K562 (cell line): ENCODE measurements around the gene NTSR1. TPM values are rescaled to one million over a fixed set of nuclear protein-coding genes. Genes with fewer than 3 reads are reported as not detected.

Experiments used
- E4F1 ChIP-seq: fragments of 250-450 bp; sonication (Bioruptor Pico); IDR thresholded peaks from 2 replicates; pipeline ENCODE4 v1.5.0; 2021; ENCODE audit warnings: mild to moderate bottlenecking, borderline replicate concordance
- GATAD2A ChIP-seq: fragments of 450-650 bp; IDR thresholded peaks from 2 replicates; pipeline ENCODE4 v1.6.1; 2017
- PHF21A ChIP-seq: fragments of 450-650 bp; IDR thresholded peaks from 2 replicates; pipeline ENCODE4 v1.6.1; 2017; ENCODE audit warnings: low read depth, borderline replicate concordance
- SREBF2 ChIP-seq: sonication (generic); formaldehyde crosslinking; IDR thresholded peaks from 2 replicates; pipeline ENCODE4 v1.4.0; 2020; ENCODE audit warnings: mild to moderate bottlenecking, missing genetic modification reagents
- STAT6 ChIP-seq: sonication (generic); formaldehyde crosslinking; IDR thresholded peaks from 2 replicates; pipeline ENCODE4 v1.8.1; 2023; ENCODE audit warnings: mild to moderate bottlenecking, missing genetic modification reagents
- THAP7 ChIP-seq: fragments of 250-450 bp; sonication (Bioruptor Pico); IDR thresholded peaks from 2 replicates; pipeline ENCODE4 v1.5.0; 2021
- ZNF124 ChIP-seq: sonication (generic); formaldehyde crosslinking; IDR thresholded peaks from 2 replicates; pipeline ENCODE4 v1.8.1; 2022; ENCODE audit warnings: missing genetic modification reagents
- ZNF318 ChIP-seq, 2 experiments: fragments of 450-650 bp; IDR thresholded peaks; 2 replicates each; pipeline ENCODE4 v1.6.1; 2016; ENCODE audit warnings: mild to moderate bottlenecking in 2 of 2, borderline replicate concordance in 1 of 2, low read depth in 1 of 2, moderate library complexity in 1 of 2
- ZNF639 ChIP-seq, 2 experiments: fragments of 200-800 bp in 1 of 2; sonication (Bioruptor generic) in 1 of 2; sonication (generic) in 1 of 2; formaldehyde crosslinking in 1 of 2; IDR thresholded peaks in 1 of 2; conservative IDR thresholded peaks in 1 of 2; 2 replicates each; pipeline versions ENCODE4 v1.5.0 to v1.6.1; 2016 to 2020; ENCODE audit warnings: missing compliant biosample characterization in 1 of 2, missing genetic modification characterization in 1 of 2, missing genetic modification reagents in 1 of 2
- polyA plus RNA-seq, 8 experiments: library from polyadenylated mRNA; depleted of rRNA in 4 of 8; stranded (reverse) in 5 of 8; unstranded in 3 of 8; fragments of >200 nt; fragmentation: Nextera tagmentation in 2 of 8; fragmentation: Illumina TruSeq in 1 of 8; extraction: Ambion mirVana in 2 of 8; extraction: Trizol in 1 of 8; gene quantifications; 2 replicates each; pipeline versions ENCODE4 v1.2.1 to v1.2.3, GENCODE V29; 2011 to 2014; ENCODE audit warnings: inconsistent platforms in 1 of 8, missing spikeins in 1 of 8
- total RNA-seq, 7 experiments: library from RNA; depleted of rRNA in 6 of 7; stranded (reverse); fragments of >200 nt in 6 of 7; fragmentation: Illumina TruSeq in 2 of 7; extraction: Trizol in 2 of 7; gene quantifications; 2 replicates each; pipeline versions ENCODE4 v1.2.1 to v1.2.3, GENCODE V29; 2011 to 2021; ENCODE audit warnings: low replicate concordance in 1 of 7

Gene NTSR1
- total and polyA plus RNA-seq, 9 of the 15 experiments (the other 6 are each of a cell fraction or from before 2014, with no cell fraction given) = 0.04 to 0.40 (median 0.13) TPM; not detected in 3

GRCh38 chr20:62685781-62686555 lies 22.7 kb upstream of the NTSR1 start (continued):
- 0 out of 4 replicates have a peak, but pooled peaks of 1 of the 2 experiments have one; percentile 59 for TF ChIP-seq ZNF318 (IDR thresholded peaks at IDR 0.05; ENCODE audit: borderline replicate concordance in 1 of 2, low read depth in 1 of 2)
- no peak for TF ChIP-seq GATAD2A
- TF ChIP-seq SREBF2 (CRISPR knock-in tag) = no peak
- no peak for TF ChIP-seq E4F1 (CRISPR knock-in tag)
- no peak for TF ChIP-seq ZNF639 (CRISPR knock-in tag; conservative IDR thresholded peaks at IDR 0.05 in 1 of 2, IDR thresholded peaks at IDR 0.05 in 1 of 2)
- TF ChIP-seq ZNF124 (CRISPR knock-in tag) = no peak
- no peak for TF ChIP-seq THAP7 (CRISPR knock-in tag)
- TF ChIP-seq STAT6 = no peak
- TF ChIP-seq PHF21A = no peak
